Stimulated activated CD8-positive, alpha-beta memory T cell treated with anti-CD3 and anti-CD28 coated beads, Interleukin-15, amount 100 ng/mL, for 24 hours (primary cell): ENCODE measurements around the gene USP11.

Source experiments
- DNase-seq: peaks from one replicate; pipeline ENCODE4 v3.0.0-alpha.2; 2020; ENCODE audit warnings: low read depth

The USP11 gene

DNA sequence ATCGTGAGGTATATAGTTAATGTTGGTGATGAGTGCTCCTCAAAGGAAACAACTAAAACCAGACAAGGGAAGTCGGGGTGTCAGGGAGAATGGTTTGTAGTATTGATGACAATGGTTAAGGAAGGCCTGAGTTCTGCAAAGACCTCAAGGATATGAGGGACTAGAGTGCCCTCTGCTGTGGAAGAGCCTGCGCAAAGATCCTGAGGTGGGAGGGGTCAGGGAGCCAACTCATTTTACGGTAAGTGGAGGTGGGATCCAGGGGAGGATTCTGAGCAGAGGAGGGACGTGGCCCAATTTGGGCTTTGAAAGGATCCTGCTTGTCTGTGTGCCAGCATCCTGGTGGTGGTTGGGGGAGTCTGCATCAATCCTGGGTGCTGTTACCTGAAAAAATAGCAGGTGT is 27.8 kb upstream of the USP11 start:
- no peak for DNase-seq

DNA sequence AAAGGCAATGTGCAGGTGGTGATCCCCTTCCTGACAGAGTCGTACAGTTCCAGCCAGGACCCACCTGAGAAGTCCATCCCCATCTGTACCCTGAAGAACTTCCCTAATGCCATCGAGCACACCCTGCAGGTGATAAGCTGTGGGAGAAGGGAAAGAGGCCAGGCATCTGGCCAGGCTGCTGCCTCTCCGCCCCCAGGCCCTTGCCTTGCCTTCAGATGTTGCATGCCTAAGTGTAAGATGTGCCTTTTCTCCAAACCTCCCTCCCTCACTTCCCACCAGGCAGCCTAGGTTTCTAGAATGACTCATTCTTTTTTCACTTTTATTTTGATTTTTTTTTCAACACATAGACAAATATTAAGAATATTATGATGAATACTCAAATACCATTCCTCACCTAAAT is 26.5 kb upstream of the USP11 start:
- no peak for DNase-seq

DNA sequence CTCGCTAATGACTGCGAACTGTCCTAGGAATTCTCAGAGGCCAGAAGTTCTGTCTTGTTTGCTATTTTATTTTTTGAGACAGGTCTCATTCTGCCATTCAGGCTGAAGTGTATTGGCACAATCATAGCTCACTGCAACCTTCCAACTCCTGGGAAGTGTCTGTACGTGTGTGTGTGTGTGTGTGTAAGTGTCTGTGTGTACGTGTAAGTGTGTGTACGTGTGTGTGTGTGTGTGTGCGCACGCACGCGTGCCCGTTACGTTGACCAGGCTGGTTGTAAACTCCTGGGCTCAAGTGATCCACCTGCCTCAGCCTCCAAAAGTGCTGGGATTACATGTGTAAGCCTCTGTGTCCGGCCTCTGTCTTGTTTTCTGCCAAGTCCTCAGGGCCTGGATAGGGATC is 24.7 kb upstream of the USP11 start:
- no peak for DNase-seq

- no peak for DNase-seq
Observed at GRCh38 chrX:47209508-47210238, 23.1 kb upstream of the USP11 start.

GRCh38 chrX:47210661-47211425 is 22.0 kb upstream of the USP11 start:
- DNase-seq, result no peak

DNA sequence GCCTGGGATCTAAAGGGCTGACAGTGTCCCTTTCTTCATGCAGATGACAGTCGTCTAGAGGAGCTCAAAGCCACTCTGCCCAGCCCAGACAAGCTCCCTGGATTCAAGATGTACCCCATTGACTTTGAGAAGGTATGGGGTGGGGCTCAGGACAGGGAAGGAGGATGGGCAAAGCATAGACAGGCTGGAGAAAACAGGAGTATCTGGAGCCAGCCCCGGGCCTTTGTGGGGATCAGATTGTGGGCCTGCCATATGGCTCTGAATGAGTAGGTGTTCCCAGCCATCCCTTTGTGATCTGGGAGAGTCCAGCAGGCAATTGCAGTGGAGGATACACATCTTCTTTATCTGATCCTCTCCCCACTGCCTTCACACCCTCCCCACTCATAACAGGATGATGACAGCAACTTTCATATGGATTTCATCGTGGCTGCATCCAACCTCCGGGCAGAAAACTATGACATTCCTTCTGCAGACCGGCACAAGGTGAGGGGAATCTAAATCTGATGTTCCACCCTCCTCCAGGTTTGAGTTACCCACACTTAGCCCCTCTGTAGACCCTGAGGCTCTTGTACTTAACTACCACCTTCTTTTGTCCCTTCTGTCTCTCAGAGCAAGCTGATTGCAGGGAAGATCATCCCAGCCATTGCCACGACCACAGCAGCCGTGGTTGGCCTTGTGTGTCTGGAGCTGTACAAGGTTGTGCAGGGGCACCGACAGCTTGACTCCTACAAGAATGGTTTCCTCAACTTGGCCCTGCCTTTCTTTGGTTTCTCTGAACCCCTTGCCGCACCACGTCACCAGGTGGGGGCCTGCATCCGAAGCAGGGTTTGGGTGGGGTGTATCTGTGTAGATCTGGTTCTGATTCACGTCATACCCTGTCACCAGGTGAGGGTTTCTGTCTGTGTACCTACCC is 20.2 kb upstream of the USP11 start:
- DNase-seq, result no peak

GRCh38 chrX:47214435-47215077 is 18.3 kb upstream of the USP11 start:
- no peak for DNase-seq

GRCh38 chrX:47215291-47215900 is 17.4 kb upstream of the USP11 start:
- DNase-seq, result no peak

GRCh38 chrX:47216393-47216925 is 16.4 kb upstream of the USP11 start:
- DNase-seq, result no peak

DNA sequence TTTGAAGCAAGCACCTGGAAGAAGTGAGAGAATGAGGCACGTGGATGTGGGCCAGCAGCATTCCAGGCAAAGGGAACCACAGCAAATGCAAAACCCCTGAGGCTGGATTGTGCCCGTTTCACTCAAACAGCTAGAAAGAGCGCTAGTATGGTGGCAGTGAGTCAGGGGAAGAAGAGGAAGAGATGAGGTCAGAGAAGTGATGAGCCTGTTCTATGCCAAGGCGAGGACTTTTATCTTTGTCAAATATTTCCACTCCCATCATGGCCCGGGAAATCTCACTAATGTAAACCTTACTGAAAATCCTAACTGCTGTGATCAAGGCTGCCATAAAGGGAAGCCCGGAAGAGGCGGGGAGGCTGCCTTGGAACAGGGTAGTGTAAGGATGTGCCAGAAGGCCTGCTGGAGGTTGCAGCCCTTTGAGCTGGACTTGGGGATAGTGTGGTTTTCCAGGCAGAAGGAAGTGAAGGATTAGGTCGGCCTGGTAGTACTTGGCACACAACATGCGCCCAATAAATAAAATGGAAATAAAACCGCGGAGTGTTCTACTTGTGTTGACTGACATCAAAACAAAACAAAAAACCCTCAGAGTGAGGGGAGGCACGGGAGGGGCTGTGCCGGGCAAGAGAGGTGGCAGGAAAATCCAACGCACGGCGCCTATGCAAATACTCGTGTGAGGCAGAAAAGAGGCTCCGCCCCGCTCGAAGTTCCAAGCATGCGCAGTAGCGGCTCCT is 15.5 kb upstream of the USP11 start:
- no peak for DNase-seq

DNA sequence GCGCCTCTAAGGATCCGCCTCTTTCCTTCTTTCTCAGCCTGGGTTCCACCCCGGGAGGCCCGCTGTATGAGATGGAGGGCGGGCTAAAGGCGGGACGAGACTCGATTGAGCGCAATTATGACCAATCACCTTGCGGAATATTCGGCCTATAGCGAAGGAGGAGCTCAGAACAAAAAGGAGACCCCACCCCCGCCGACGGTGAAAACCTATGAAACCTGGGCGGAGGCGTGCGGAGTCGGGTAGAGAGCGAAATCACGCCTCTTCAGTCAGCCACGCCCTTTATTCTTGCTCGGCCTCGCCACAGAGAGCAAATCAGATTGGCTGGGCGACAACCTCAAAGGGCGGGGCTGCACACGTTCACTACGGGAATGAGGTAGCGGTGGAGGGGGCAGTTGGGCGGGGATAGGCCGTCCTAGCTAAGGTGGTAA is 14.9 kb upstream of the USP11 start:
- peak; percentile 68 for DNase-seq

- peak; percentile 41 for DNase-seq
Observed at GRCh38 chrX:47218280-47218919, 14.4 kb upstream of the USP11 start, which contains the start of gene CDK16. CDK16 (plus strand) TSS chrX:47218681; CDS start chrX:47223558, 4,877 bp downstream.

DNA sequence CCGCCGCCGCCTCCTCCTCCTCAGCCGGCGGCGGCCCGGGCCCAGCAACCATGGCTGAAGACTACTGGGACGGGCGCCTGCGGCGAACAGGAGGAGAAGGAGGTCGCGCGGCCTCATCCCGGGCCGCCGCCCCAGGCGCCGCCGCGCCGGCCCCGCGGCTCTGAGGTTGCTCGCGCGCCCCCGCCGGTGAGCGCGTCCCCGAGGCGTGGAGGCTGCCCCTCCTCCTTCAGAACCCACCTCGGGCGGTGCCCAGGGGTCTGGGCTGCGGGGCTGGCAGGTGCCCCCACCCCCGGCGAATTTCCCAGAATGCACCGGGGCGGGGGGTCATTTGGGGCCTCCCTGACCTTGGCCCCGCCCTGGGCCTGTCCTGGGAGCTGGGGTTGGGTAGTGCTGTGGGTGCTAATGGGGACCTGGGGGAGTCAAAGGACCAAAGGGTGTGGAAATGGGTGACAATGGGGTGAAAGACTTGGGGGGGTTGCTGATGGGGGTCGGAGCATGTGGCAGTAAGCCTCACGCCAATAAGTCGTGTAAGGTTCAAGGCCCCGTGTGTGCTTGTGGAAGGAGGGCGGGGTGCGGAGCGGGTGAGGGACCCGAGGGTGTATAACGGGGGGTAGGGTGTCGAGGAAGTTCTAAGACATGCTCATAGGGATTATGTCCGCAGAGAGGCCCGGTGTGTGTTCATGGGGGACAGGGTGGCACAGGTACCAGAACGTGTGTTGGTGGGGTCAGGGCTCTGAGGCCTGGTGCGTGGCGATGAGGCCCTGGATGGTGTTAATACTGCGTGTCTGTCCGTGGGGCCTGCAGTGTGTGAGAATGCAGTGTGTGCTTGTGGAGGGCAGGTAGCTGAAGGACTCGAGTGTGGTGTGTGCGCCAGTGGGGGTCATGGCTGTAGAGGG is 13.6 kb upstream of the USP11 start:
- no peak for DNase-seq

- DNase-seq, result no peak
Observed at GRCh38 chrX:47221756-47222155, 11.1 kb upstream of the USP11 start.

GRCh38 chrX:47222751-47223350 is 10.0 kb upstream of the USP11 start:
- no peak for DNase-seq

GRCh38 chrX:47223476-47224250 is 9.1 kb upstream of the USP11 start:
- no peak for DNase-seq

GRCh38 chrX:47224266-47224895 is 8.4 kb upstream of the USP11 start:
- no peak for DNase-seq
